Activated CD8-positive, alpha-beta memory T cell treated with anti-CD3 and anti-CD28 coated beads for 24 hours (primary cell): ENCODE measurements around the gene IL17RD.
"Not testable (repeated sequence)": the region's sequence is repeated elsewhere in the genome, so short reads cannot be mapped to it uniquely, and the experiment has no call there.

Experiments
- DNase-seq: peaks from one replicate; pipeline ENCODE4 v3.0.0-alpha.2; 2020

Gene IL17RD

GRCh38 chr3:57089043-57089442 is 76.1 kb downstream of the IL17RD start:
- no peak for DNase-seq

DNA sequence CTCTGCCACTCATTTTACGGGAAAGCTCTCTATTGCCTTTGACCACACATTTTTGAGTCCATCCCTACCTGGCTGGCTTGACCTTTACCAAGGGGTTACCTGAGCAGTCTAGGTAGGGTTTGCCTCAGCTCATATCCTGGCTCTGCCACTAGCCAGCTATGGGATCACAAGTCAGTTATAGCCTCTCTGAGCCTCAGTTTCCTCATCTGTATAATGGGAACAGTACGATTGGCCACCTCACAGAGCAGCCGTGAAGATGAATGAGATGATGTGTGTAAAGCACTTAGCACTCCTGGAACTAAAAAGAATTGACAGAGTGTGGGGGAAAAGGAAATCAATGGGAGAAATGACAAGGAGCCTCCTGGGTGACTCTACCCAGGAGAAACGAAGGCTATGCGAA is 76.7 kb downstream of the IL17RD start:
- no peak for DNase-seq

DNA sequence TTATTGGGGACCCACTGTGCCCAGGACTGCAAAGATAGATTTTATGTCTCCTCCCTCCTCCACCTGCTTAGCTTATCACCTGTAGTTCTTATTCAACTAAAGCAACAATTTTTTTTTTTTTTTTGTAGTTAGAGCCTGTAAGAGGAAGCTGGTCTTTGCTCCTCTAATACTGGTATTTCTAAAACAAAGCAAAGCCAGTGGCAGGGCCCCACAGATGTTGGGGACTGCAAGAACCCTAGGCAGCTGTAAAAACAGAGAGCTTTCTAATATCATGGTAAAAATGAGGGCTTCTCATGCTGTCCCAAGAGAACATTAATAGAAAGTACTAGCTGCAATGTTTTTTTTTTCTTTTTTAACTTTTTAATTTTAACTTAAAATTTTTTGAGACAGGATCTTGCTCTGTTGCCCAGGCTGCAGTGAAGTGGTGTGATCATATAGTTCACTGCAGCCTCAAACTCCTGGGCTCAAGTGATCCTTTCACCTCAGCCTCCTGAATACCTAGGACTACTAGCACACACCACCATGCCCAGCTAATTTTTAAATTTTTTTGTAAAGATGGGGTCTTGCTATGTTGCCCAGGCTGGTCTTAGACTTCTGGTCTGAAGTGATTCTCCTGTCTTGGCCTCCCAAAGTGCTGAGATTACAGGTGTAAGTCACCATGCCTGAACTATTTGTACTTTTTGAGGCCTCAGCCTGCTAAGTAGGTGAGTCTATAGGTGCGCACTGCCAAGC is 77.6 kb downstream of the IL17RD start:
- DNase-seq = no peak

DNA sequence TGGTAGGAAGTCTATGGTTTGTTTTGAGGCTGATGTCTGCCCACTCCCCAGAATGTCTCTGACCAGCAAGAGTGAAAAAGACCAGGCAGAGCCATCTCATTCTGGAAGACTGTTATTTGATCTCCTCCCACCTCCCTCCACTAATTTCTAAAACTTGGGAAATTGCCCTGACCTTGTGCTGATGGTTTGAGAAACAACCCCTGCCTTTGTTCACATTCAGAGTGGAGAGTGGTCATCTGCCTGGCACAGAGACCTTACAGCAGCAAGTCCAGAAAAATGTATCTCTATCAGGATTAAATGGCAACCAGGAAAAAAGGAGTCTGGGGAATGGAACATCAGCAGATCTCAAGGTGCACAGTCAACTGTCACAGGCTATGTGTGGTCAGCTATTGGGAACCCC is 79.0 kb downstream of the IL17RD start:
- no peak for DNase-seq

- no peak for DNase-seq
Observed at GRCh38 chr3:57085211-57085610, 79.9 kb downstream of the IL17RD start.

GRCh38 chr3:57083266-57083995 is 81.7 kb downstream of the IL17RD start:
- DNase-seq = not testable (repeated sequence)

DNA sequence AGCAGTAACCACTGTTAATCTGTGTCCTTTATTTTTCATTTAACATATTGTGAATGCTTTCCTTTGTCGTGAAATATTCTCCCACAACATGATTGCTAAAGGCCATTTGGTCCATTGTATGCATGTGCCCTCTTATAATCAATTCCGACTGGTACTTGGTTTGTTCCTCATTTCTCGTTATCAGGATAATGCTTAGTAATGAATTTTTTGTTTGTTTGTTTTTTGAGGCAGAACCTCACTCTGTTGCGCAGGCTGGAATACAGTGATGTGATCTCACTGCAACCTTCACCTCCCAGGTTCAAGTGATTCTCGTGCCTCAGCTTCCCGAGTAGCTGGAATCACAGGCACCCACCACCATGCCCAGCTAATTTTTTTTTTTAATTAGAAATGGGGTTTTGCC is 82.7 kb downstream of the IL17RD start:
- no peak for DNase-seq

GRCh38 chr3:57081173-57081572 is 84.0 kb downstream of the IL17RD start:
- no peak for DNase-seq

DNA sequence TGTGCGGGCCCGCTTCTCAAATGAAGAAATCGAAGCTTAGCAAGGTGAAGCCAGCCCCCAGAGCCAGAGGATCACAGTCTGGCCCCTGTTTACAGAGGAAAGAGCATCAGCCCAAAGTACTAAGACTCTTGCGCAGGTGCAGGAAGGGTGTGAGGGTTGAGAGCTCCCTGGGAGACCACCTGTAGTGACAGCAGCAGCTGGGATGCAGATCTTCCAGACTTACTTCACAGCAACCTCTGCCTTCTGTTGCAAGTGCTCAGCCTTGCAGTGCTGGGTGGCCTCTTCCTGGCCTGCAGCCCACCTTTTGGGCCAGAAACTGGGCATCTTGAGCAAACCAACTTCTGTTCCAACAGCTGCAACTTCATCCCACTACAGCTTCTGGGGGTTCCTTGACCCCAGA is 85.0 kb downstream of the IL17RD start:
- DNase-seq = no peak

DNA sequence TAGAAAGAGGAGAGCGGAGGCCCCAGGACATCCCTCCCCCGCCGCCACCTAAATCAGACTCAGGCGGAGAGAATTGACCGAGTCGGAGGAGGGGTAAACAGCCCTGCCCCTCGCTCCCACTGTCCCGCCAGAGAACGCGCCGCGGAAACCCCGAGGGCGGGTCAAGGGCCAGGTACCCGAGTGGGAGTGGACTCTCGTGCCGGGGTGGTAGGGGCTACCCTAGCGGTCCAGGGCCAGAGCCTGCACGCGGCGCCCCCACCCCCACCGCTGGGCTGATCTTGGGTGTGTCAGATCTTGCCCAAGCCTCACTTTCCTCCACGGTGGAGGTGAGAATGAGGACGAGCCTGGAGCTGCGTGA is 85.7 kb downstream of the IL17RD start:
- no peak for DNase-seq

- DNase-seq = peak; percentile 68
Observed at GRCh38 chr3:57078635-57079473, 86.3 kb downstream of the IL17RD start.

DNA sequence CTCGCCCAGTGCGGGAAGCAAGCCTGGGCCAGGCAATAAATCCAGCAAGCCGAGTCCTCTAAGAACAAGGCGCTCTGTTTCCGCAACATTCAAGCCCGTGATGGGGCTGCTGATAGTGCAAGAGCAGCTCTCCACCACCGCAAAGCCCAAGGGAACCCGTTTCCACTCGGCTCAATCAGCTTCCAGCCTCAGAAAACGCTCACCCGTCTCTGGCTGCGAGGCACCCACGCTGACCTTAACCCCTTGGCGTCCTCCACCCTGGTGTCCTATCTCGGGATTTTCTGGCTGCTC is 86.9 kb downstream of the IL17RD start:
- peak; percentile 63 for DNase-seq

DNA sequence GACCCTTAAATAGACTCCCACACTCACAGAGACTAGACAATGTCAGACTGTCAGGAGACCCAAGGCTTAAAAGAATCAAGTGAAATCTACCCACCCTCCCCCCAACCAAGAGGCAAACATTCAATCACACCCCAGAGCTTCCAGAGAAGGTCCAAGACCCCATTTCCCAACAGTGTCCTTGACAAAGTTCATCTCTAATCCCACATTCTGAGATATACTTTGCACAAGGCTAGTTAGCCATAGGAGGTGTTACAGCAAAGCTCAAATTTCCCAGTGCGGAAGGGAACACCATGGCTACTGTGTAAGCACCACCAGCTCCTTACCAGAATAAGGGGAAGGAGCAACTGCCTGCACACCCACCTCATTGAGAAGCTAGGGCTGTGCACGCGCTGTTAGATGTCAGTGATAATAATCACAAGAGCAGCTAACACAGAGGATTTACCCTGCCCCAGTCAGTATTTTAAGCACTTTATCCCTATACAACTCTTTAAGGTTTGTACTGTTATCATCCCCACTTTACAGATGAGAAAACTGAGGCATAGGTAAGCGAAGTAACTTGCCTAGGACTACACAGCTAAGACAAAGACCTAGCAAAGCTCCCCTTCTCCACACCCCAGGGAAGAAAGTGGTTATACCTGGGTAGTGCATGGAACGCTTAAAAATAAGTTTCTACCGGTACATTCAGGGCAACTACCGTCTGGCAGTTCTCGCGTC is 87.4 kb downstream of the IL17RD start:
- no peak for DNase-seq

GRCh38 chr3:57076422-57076951 is 88.7 kb downstream of the IL17RD start:
- DNase-seq = no peak

DNA sequence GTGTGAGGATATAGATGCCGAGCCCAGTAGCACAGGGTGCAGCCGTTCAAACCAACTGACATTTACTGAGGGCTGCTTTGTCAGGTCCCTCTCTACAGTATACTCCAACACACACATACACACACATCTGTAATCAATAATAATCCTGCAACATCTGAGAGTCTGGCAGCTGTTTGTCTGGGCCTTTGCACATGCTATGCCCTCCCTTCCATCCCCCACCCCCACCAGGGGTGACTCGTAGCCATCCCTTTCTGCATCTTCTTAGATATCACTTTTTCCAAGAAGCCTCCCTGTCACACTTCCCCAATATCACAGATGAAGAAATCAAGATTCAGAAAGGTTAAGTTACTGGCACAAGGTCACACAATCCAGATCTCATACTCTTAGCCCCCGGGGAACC is 91.0 kb downstream of the IL17RD start:
- no peak for DNase-seq

- no peak for DNase-seq
Observed at GRCh38 chr3:57073628-57074027, 91.5 kb downstream of the IL17RD start.

GRCh38 chr3:57069503-57069902 is 95.7 kb downstream of the IL17RD start:
- DNase-seq = no peak

GRCh38 chr3:57068437-57069089 is 96.6 kb downstream of the IL17RD start:
- DNase-seq = no peak

DNA sequence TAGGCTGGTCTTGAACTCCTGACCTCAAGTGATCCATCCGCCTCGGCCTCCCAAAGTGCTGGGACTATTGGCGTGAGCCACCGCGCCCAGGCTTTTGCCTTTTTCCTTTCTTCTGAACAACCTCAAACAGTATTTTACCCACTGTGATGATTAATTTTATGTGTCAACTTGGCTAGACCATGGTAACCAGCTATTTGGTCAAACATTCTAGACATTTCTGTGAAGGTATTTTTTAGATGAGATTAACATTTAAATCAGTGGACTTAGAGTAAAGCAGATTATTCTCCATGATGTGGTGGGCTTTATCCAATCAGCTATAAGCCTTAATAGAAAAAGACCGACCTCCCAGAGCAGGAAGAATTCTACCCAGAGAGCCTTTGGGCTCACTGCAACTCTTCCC is 98.7 kb downstream of the IL17RD start:
- no peak for DNase-seq

DNA sequence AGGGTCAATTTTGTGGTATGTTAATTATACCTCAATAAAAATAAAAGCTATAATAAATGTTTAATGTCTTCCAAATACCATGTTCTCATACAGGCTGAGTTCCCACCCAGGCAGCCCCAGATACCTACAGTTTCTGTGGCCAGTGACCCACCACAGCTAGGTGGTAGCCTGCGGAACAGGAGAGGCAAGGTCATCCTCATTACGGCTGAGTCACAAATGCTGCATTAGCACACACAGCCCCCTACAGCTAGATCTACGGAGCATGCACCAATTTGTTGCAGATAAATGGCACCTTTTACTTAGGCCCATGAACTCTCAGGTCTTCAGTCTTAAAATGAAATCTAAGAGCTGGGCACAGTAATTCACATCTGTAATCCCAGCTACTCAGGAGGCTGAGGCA is 99.6 kb downstream of the IL17RD start:
- DNase-seq = no peak

- DNase-seq = no peak
Observed at GRCh38 chr3:57064572-57064971, 100.6 kb downstream of the IL17RD start.

GRCh38 chr3:57064001-57064400 is 101.2 kb downstream of the IL17RD start:
- DNase-seq = no peak

GRCh38 chr3:57063032-57063431 is 102.1 kb downstream of the IL17RD start:
- DNase-seq = no peak
